ENCODE data around the gene CLSTN2. TPM values are rescaled to one million over a fixed set of nuclear protein-coding genes. Genes with fewer than 3 reads are reported as not detected.

Gene CLSTN2
- polyA plus RNA-seq, 3 donors, result not detected

GRCh38 chr3:139940622-139941021 is 5.6 kb downstream of the CLSTN2 start:
- peaks cover 3 to 6% of the 10 kb centered on the region in 2 donors for H3K4me1 ChIP-seq (ENCODE audit: control insufficient read depth in 1 of 2, insufficient read depth in 2 of 2, low read length in 2 of 2)
- intact Hi-C loops (cut with micrococcal nuclease), result no loop called here
- H3K9me3 Mint-ChIP-seq, result peaks cover 0 to 9% (median under 1%) of the 10 kb centered on the region in 7 donors
- H3K4me1 Mint-ChIP-seq, result peaks cover 5% of the 10 kb centered on the region
- no CpG with 5 or more reads among the region's 1 CpG for WGBS (ENCODE audit: insufficient coverage)
- H3K4me2 ChIP-seq (replicated peaks; ENCODE audit: extremely low read depth, low read length, poor library complexity, severe bottlenecking), result no peak overlapping the region
- no peaks in the 10 kb centered on the region for H3K36me3 Mint-ChIP-seq
- no peaks in the 10 kb centered on the region for H3K9me3 ChIP-seq (replicated peaks in 1 of 2; ENCODE audit: control insufficient read depth in 1 of 2, insufficient read depth in 1 of 2, low read length in 2 of 2)
- DNase-seq, result no peak
- peaks cover 15 to 29% of the 10 kb centered on the region in 2 donors for H3K27me3 ChIP-seq (ENCODE audit: control insufficient read depth in 2 of 2, insufficient read depth in 2 of 2, low read length in 2 of 2)
- no peak overlapping the region for H2AFZ ChIP-seq (ENCODE audit: insufficient read depth, low read depth, low read length, poor library complexity, severe bottlenecking)
- TF ChIP-seq CTCF (IDR thresholded peaks at IDR 0.05), result no peak
- no peaks in the 10 kb centered on the region for H4K20me1 ChIP-seq (ENCODE audit: insufficient read depth, low read length)
- H3K4me3 ChIP-seq (replicated peaks in 1 of 3; ENCODE audit: low read depth in 2 of 3, low read length in 3 of 3), result no peak overlapping the region
- H3K27ac ChIP-seq (ENCODE audit: low read depth in 1 of 2, low read length in 2 of 2), result no peak overlapping the region
- H3K36me3 ChIP-seq (replicated peaks in 1 of 2; ENCODE audit: control insufficient read depth in 1 of 2, insufficient read depth in 2 of 2, low read length in 2 of 2), result no peaks in the 10 kb centered on the region
- peaks cover 32 to 38% (median 33%) of the 10 kb centered on the region in 3 donors for H3K27me3 Mint-ChIP-seq (ENCODE audit: low read depth in 3 of 3)
- no peak overlapping the region for H3K4me3 Mint-ChIP-seq
- H3K79me2 ChIP-seq (ENCODE audit: insufficient read depth, low read length), result no peaks in the 10 kb centered on the region
- no peak overlapping the region for H3K27ac Mint-ChIP-seq
- H3K9ac ChIP-seq (ENCODE audit: insufficient read depth, low read length, poor library complexity, severe bottlenecking), result no peak overlapping the region

GRCh38 chr3:139941580-139941979 is 6.6 kb downstream of the CLSTN2 start:
- TF ChIP-seq CTCF (IDR thresholded peaks at IDR 0.05), result no peak
- H3K4me1 ChIP-seq (ENCODE audit: control insufficient read depth in 1 of 2, insufficient read depth in 2 of 2, low read length in 2 of 2), result no peaks in the 10 kb centered on the region
- H3K4me1 Mint-ChIP-seq, result no peaks in the 10 kb centered on the region
- peaks cover 11 to 21% of the 10 kb centered on the region in 2 donors for H3K27me3 ChIP-seq (ENCODE audit: control insufficient read depth in 2 of 2, insufficient read depth in 2 of 2, low read length in 2 of 2)
- H4K20me1 ChIP-seq (ENCODE audit: insufficient read depth, low read length), result no peaks in the 10 kb centered on the region
- no peak for DNase-seq
- no peaks in the 10 kb centered on the region for H3K79me2 ChIP-seq (ENCODE audit: insufficient read depth, low read length)
- H3K9me3 Mint-ChIP-seq, result peaks cover 0 to 3% (median 0%) of the 10 kb centered on the region in 7 donors
- H2AFZ ChIP-seq (ENCODE audit: insufficient read depth, low read depth, low read length, poor library complexity, severe bottlenecking), result no peak overlapping the region
- intact Hi-C loops (cut with micrococcal nuclease), result no loop called here
- H3K27ac Mint-ChIP-seq, result no peak overlapping the region
- no peaks in the 10 kb centered on the region for H3K9me3 ChIP-seq (replicated peaks in 1 of 2; ENCODE audit: control insufficient read depth in 1 of 2, insufficient read depth in 1 of 2, low read length in 2 of 2)
- H3K4me3 Mint-ChIP-seq, result peak overlapping the region in 1 of 2 donors; percentile 20
- no peaks in the 10 kb centered on the region for H3K36me3 Mint-ChIP-seq
- no peak overlapping the region for H3K27ac ChIP-seq (ENCODE audit: low read depth in 1 of 2, low read length in 2 of 2)
- no peak overlapping the region for H3K4me3 ChIP-seq (replicated peaks in 1 of 3; ENCODE audit: low read depth in 2 of 3, low read length in 3 of 3)
- peaks cover 22 to 31% (median 24%) of the 10 kb centered on the region in 3 donors for H3K27me3 Mint-ChIP-seq (ENCODE audit: low read depth in 3 of 3)
- H3K4me2 ChIP-seq (replicated peaks; ENCODE audit: extremely low read depth, low read length, poor library complexity, severe bottlenecking), result no peak overlapping the region
- H3K9ac ChIP-seq (ENCODE audit: insufficient read depth, low read length, poor library complexity, severe bottlenecking), result no peak overlapping the region
- no peaks in the 10 kb centered on the region for H3K36me3 ChIP-seq (replicated peaks in 1 of 2; ENCODE audit: control insufficient read depth in 1 of 2, insufficient read depth in 2 of 2, low read length in 2 of 2)
- WGBS (ENCODE audit: insufficient coverage), result 61% methylated on average over 2 of the region's 4 CpGs
